ENCODE measurements around the gene CASD1.

- no peak for TF ChIP-seq CTCF (IDR thresholded peaks at IDR 0.05 in 2 of 3, conservative IDR thresholded peaks at IDR 0.05 in 1 of 3; ENCODE audit: borderline replicate concordance in 1 of 3, insufficient read depth in 1 of 3, low read depth in 2 of 3, low read length in 2 of 3)
- no peak for TF ChIP-seq TCF7L2 (IDR thresholded peaks at IDR 0.05; ENCODE audit: borderline replicate concordance, extremely low read depth, insufficient read depth, insufficient read length)
- TF ChIP-seq, protein P1, sequence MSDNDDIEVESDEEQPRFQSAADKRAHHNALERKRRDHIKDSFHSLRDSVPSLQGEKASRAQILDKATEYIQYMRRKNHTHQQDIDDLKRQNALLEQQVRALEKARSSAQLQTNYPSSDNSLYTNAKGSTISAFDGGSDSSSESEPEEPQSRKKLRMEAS (IDR thresholded peaks at IDR 0.05) = no peak
- TF ChIP-seq, protein P2, sequence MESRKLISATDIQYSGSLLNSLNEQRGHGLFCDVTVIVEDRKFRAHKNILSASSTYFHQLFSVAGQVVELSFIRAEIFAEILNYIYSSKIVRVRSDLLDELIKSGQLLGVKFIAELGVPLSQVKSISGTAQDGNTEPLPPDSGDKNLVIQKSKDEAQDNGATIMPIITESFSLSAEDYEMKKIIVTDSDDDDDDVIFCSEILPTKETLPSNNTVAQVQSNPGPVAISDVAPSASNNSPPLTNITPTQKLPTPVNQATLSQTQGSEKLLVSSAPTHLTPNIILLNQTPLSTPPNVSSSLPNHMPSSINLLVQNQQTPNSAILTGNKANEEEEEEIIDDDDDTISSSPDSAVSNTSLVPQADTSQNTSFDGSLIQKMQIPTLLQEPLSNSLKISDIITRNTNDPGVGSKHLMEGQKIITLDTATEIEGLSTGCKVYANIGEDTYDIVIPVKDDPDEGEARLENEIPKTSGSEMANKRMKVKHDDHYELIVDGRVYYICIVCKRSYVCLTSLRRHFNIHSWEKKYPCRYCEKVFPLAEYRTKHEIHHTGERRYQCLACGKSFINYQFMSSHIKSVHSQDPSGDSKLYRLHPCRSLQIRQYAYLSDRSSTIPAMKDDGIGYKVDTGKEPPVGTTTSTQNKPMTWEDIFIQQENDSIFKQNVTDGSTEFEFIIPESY (IDR thresholded peaks at IDR 0.05; ENCODE audit: extremely low read depth, insufficient replicate concordance, low read length) = no peak
These were observed 19.9 kb downstream of the CASD1 start for GRCh38 chr7:94529516-94529915.
